ENCODE results near the gene AGXT2.

DNA sequence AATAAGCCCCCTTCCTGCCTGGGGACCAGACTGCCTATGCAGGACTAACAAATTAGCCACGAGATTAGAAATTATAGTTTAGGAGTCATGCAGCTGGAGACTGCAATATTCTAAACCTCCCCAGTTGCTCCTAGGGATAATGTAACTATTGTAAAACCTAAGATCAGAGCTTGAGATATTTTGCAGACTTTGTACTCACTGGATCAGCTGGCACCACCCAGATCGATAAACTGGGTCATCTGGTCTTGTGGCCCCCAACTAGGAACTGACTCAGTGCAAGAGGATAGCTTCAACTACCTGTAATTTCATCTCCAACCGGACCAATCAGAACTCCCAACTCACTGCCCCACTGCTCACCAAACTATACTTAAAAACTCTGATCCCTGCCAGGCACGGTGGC lies 80.2 kb downstream of the AGXT2 start:
- TF ChIP-seq, protein P1, sequence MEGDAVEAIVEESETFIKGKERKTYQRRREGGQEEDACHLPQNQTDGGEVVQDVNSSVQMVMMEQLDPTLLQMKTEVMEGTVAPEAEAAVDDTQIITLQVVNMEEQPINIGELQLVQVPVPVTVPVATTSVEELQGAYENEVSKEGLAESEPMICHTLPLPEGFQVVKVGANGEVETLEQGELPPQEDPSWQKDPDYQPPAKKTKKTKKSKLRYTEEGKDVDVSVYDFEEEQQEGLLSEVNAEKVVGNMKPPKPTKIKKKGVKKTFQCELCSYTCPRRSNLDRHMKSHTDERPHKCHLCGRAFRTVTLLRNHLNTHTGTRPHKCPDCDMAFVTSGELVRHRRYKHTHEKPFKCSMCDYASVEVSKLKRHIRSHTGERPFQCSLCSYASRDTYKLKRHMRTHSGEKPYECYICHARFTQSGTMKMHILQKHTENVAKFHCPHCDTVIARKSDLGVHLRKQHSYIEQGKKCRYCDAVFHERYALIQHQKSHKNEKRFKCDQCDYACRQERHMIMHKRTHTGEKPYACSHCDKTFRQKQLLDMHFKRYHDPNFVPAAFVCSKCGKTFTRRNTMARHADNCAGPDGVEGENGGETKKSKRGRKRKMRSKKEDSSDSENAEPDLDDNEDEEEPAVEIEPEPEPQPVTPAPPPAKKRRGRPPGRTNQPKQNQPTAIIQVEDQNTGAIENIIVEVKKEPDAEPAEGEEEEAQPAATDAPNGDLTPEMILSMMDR (IDR thresholded peaks at IDR 0.05) = no peak
- TF ChIP-seq EP300 (IDR thresholded peaks at IDR 0.05) = no peak

Data from suprapubic skin (tissue), 3 donors.